ENCODE measurements around the gene YIF1A. TPM values are rescaled to one million over a fixed set of nuclear protein-coding genes. Genes with fewer than 3 reads are reported as not detected.
A peak's percentile ranks its signal among the peaks of the same experiment; 100 is the strongest.
"Not testable (repeated sequence)": the region's sequence is repeated elsewhere in the genome, so short reads cannot be mapped to it uniquely, and the experiment has no call there.

YIF1A gene
- total RNA-seq, 1 experiment from 2014 or later, result 286 TPM

GRCh38 chr11:66268952-66269905 lies 19.7 kb downstream of the YIF1A start:
- peak; percentile 55 for DNase-seq (ENCODE audit: low spot score)

GRCh38 chr11:66268244-66268951 lies 20.5 kb downstream of the YIF1A start, which contains the start of gene RAB1B:
Gene RAB1B (plus strand): TSS chr11:66268639. CDS start chr11:66268680, 41 bp downstream.
- peak; percentile 100 for DNase-seq (ENCODE audit: low spot score)

GRCh38 chr11:66267379-66268243 lies 21.3 kb downstream of the YIF1A start:
- peak; percentile 86 for DNase-seq (ENCODE audit: low spot score)

GRCh38 chr11:66267039-66267378 lies 21.9 kb downstream of the YIF1A start:
- DNase-seq (ENCODE audit: low spot score), result no peak

- DNase-seq (ENCODE audit: low spot score), result no peak
Measured at GRCh38 chr11:66266378-66267038, 22.4 kb downstream of the YIF1A start.

GRCh38 chr11:66265531-66266377 lies 23.2 kb downstream of the YIF1A start:
- no peak for DNase-seq (ENCODE audit: low spot score)

GRCh38 chr11:66264914-66265313 lies 24.0 kb downstream of the YIF1A start:
- peak; percentile 42 for DNase-seq (ENCODE audit: low spot score)

GRCh38 chr11:66264383-66264782 lies 24.6 kb downstream of the YIF1A start:
- no peak for DNase-seq (ENCODE audit: low spot score)

GRCh38 chr11:66263785-66264184 lies 25.2 kb downstream of the YIF1A start:
- DNase-seq (ENCODE audit: low spot score), result no peak

GRCh38 chr11:66263231-66263630 lies 25.7 kb downstream of the YIF1A start:
- no peak for DNase-seq (ENCODE audit: low spot score)

- no peak for DNase-seq (ENCODE audit: low spot score)
Measured at GRCh38 chr11:66262696-66263095, 26.2 kb downstream of the YIF1A start.

GRCh38 chr11:66262191-66262590 lies 26.8 kb downstream of the YIF1A start:
- DNase-seq (ENCODE audit: low spot score), result no peak

- no peak for DNase-seq (ENCODE audit: low spot score)
Measured at GRCh38 chr11:66261578-66261977, 27.4 kb downstream of the YIF1A start.

GRCh38 chr11:66259956-66260355 lies 29.0 kb downstream of the YIF1A start:
- DNase-seq (ENCODE audit: low spot score), result no peak

GRCh38 chr11:66259225-66259624 lies 29.7 kb downstream of the YIF1A start:
- DNase-seq (ENCODE audit: low spot score), result no peak

- DNase-seq (ENCODE audit: low spot score), result no peak
Measured at GRCh38 chr11:66258473-66258893, 30.5 kb downstream of the YIF1A start.

- not testable (repeated sequence) for DNase-seq (ENCODE audit: low spot score)
Measured at GRCh38 chr11:66253081-66253480, 35.9 kb downstream of the YIF1A start.

GRCh38 chr11:66251809-66252208 lies 37.1 kb downstream of the YIF1A start:
- DNase-seq (ENCODE audit: low spot score), result no peak

- DNase-seq (ENCODE audit: low spot score), result no peak
Measured at GRCh38 chr11:66248903-66249302, 40.0 kb downstream of the YIF1A start.

- DNase-seq (ENCODE audit: low spot score), result no peak
Measured at GRCh38 chr11:66247801-66248200, 41.1 kb downstream of the YIF1A start.

Data from HT-29 (cell line).